ENCODE data around the gene UBA3.

The UBA3 gene

GRCh38 chr3:69080233-69080920 lies at the start of gene UBA3:
TSS of gene UBA3 (minus strand) at chr3:69080365. CDS start at chr3:69080353, 12 bp downstream.
- no peaks in the 10 kb centered on the region for H3K27me3 ChIP-seq (ENCODE audit: control insufficient read depth in 2 of 2, insufficient read depth in 2 of 2, low read length in 2 of 2)
- H3K36me3 ChIP-seq (ENCODE audit: control insufficient read depth in 2 of 2, insufficient read depth in 2 of 2, low read length in 2 of 2) = no peaks in the 10 kb centered on the region
- peak within 1 kb of the TSS; percentile 77 to 81 for H3K4me3 ChIP-seq (ENCODE audit: low read length in 2 of 2)
- no peaks in the 10 kb centered on the region for H3K9me3 ChIP-seq (ENCODE audit: control insufficient read depth in 2 of 2, low read length in 2 of 2)
- H3K4me1 ChIP-seq (ENCODE audit: control insufficient read depth in 2 of 2, insufficient read depth in 2 of 2, low read length in 2 of 2) = peaks cover 16 to 26% of the 10 kb centered on the region in 2 donors
- peak within 1 kb of the TSS; percentile 61 to 77 for H3K9ac ChIP-seq (ENCODE audit: low read depth in 1 of 2, low read length in 2 of 2)
- H3K27ac ChIP-seq (ENCODE audit: low read depth in 2 of 2, low read length in 2 of 2) = peak within 1 kb of the TSS in 1 of 2 donors; percentile 45

DNA sequence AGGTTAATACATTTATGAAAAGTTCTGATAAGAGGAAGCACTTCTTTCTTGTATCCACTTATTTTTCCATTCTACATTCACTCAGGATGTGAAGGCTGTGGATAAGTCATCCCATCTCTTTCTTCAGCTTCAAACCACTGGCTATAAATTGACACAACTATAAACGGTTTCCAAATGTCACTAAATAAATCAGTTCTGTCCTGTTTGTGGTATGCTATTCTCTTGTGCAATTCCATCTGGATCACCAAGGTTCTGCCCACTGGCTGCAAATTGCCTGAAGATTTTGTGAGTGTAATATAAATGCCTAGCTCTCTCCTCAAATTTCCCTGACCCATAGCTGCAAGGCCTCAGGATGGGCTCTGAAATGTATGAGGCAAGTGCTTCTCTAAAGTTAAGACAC lies 49.4 kb upstream of the UBA3 start:
- Histone ChIP-seq H3K36me3 (ENCODE audit: control insufficient read depth in 2 of 2, insufficient read depth in 2 of 2, low read length in 2 of 2) (no peaks in the 10 kb centered on the region), H3K9me3 (ENCODE audit: control insufficient read depth in 2 of 2, low read length in 2 of 2) (no peaks in the 10 kb centered on the region), H3K4me3 (ENCODE audit: low read length in 2 of 2) (no peak overlapping the region), H3K27me3 (ENCODE audit: control insufficient read depth in 2 of 2, insufficient read depth in 2 of 2, low read length in 2 of 2) (no peaks in the 10 kb centered on the region), H3K9ac (ENCODE audit: low read depth in 1 of 2, low read length in 2 of 2) (no peak overlapping the region), H3K4me1 (ENCODE audit: control insufficient read depth in 2 of 2, insufficient read depth in 2 of 2, low read length in 2 of 2) (no peaks in the 10 kb centered on the region), H3K27ac (ENCODE audit: low read depth in 2 of 2, low read length in 2 of 2) (no peak overlapping the region)

DNA sequence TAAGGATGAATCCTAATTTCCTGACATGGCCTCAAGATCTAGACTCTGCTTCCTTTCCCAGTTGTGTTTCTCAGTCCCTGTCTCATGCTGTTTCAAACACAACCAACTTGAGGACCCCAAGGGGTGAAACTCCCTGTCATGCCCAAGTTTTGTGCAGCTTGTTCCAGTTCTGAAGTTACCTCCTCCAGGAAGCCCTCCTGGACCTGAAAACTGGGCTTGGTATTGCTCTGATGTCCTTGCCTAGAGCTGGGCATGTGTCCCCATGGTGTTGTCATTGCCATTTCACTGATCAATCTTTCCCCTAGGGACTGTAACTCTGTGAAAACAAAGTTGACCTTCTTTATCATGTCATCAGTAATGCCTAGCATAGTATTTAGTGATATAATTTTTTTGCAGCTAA lies 48.3 kb upstream of the UBA3 start:
- H3K9ac ChIP-seq (ENCODE audit: low read depth in 1 of 2, low read length in 2 of 2) = no peak overlapping the region
- H3K27ac ChIP-seq (ENCODE audit: low read depth in 2 of 2, low read length in 2 of 2) = no peak overlapping the region

GRCh38 chr3:69126999-69127398 lies 46.8 kb upstream of the UBA3 start:
- Histone ChIP-seq H3K4me1 (ENCODE audit: control insufficient read depth in 2 of 2, insufficient read depth in 2 of 2, low read length in 2 of 2) (no peaks in the 10 kb centered on the region), H3K4me3 (ENCODE audit: low read length in 2 of 2) (no peak overlapping the region), H3K9ac (ENCODE audit: low read depth in 1 of 2, low read length in 2 of 2) (no peak overlapping the region), H3K9me3 (ENCODE audit: control insufficient read depth in 2 of 2, low read length in 2 of 2) (no peaks in the 10 kb centered on the region), H3K36me3 (ENCODE audit: control insufficient read depth in 2 of 2, insufficient read depth in 2 of 2, low read length in 2 of 2) (no peaks in the 10 kb centered on the region), H3K27ac (ENCODE audit: low read depth in 2 of 2, low read length in 2 of 2) (no peak overlapping the region), H3K27me3 (ENCODE audit: control insufficient read depth in 2 of 2, insufficient read depth in 2 of 2, low read length in 2 of 2) (no peaks in the 10 kb centered on the region)

More for the DNA sequence above, 48.3 kb upstream of the UBA3 start:
- no peaks in the 10 kb centered on the region for H3K36me3 ChIP-seq (ENCODE audit: control insufficient read depth in 2 of 2, insufficient read depth in 2 of 2, low read length in 2 of 2)
- no peaks in the 10 kb centered on the region for H3K27me3 ChIP-seq (ENCODE audit: control insufficient read depth in 2 of 2, insufficient read depth in 2 of 2, low read length in 2 of 2)
- no peaks in the 10 kb centered on the region for H3K9me3 ChIP-seq (ENCODE audit: control insufficient read depth in 2 of 2, low read length in 2 of 2)
- H3K4me3 ChIP-seq (ENCODE audit: low read length in 2 of 2) = no peak overlapping the region
- no peaks in the 10 kb centered on the region for H3K4me1 ChIP-seq (ENCODE audit: control insufficient read depth in 2 of 2, insufficient read depth in 2 of 2, low read length in 2 of 2)

GRCh38 chr3:69126216-69126615 lies 46.1 kb upstream of the UBA3 start:
- Histone ChIP-seq H3K27me3 (ENCODE audit: control insufficient read depth in 2 of 2, insufficient read depth in 2 of 2, low read length in 2 of 2) (no peaks in the 10 kb centered on the region), H3K27ac (ENCODE audit: low read depth in 2 of 2, low read length in 2 of 2) (no peak overlapping the region)

DNA sequence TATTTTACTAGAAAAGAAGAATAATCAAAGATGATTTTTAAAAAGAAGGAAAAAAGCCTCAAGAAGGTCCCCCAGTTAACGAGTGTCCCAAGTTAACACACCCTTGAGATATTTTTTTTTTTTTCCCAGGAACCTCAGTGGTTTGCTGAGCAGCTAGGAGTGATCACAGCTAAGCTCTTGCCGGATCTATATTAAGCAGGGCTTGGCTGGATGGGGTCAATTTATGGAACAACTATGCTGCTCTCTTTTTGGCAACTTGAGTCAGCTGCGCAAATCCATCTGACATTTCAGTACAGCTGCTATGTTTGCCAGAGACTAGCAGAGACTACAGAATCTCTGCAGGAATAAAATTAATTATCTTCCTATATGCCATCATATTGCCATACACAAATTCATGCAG lies 42.2 kb upstream of the UBA3 start, which contains the start of gene LMOD3:
TSS of gene LMOD3 (minus strand) at position 193 of the 400 bp plus-strand sequence. CDS start 209 bp downstream, outside the sequence.
- Histone ChIP-seq H3K4me3 (ENCODE audit: low read length in 2 of 2) (no peak within 1 kb of the TSS), H3K27me3 (ENCODE audit: control insufficient read depth in 2 of 2, insufficient read depth in 2 of 2, low read length in 2 of 2) (no peaks in the 10 kb centered on the region), H3K36me3 (ENCODE audit: control insufficient read depth in 2 of 2, insufficient read depth in 2 of 2, low read length in 2 of 2) (no peaks in the 10 kb centered on the region), H3K9ac (ENCODE audit: low read depth in 1 of 2, low read length in 2 of 2) (no peak within 1 kb of the TSS), H3K27ac (ENCODE audit: low read depth in 2 of 2, low read length in 2 of 2) (no peak within 1 kb of the TSS), H3K4me1 (ENCODE audit: control insufficient read depth in 2 of 2, insufficient read depth in 2 of 2, low read length in 2 of 2) (no peaks in the 10 kb centered on the region), H3K9me3 (ENCODE audit: control insufficient read depth in 2 of 2, low read length in 2 of 2) (no peaks in the 10 kb centered on the region)

More at GRCh38 chr3:69126216-69126615, 46.1 kb upstream of the UBA3 start:
- no peaks in the 10 kb centered on the region for H3K9me3 ChIP-seq (ENCODE audit: control insufficient read depth in 2 of 2, low read length in 2 of 2)
- no peak overlapping the region for H3K9ac ChIP-seq (ENCODE audit: low read depth in 1 of 2, low read length in 2 of 2)
- H3K4me3 ChIP-seq (ENCODE audit: low read length in 2 of 2) = no peak overlapping the region
- H3K36me3 ChIP-seq (ENCODE audit: control insufficient read depth in 2 of 2, insufficient read depth in 2 of 2, low read length in 2 of 2) = no peaks in the 10 kb centered on the region
- no peaks in the 10 kb centered on the region for H3K4me1 ChIP-seq (ENCODE audit: control insufficient read depth in 2 of 2, insufficient read depth in 2 of 2, low read length in 2 of 2)

- H3K27ac ChIP-seq (ENCODE audit: low read depth in 2 of 2, low read length in 2 of 2) = no peak overlapping the region
- no peaks in the 10 kb centered on the region for H3K36me3 ChIP-seq (ENCODE audit: control insufficient read depth in 2 of 2, insufficient read depth in 2 of 2, low read length in 2 of 2)
- H3K4me3 ChIP-seq (ENCODE audit: low read length in 2 of 2) = no peak overlapping the region
- no peaks in the 10 kb centered on the region for H3K27me3 ChIP-seq (ENCODE audit: control insufficient read depth in 2 of 2, insufficient read depth in 2 of 2, low read length in 2 of 2)
- peaks cover 0 to 2% of the 10 kb centered on the region in 2 donors for H3K4me1 ChIP-seq (ENCODE audit: control insufficient read depth in 2 of 2, insufficient read depth in 2 of 2, low read length in 2 of 2)
- H3K9ac ChIP-seq (ENCODE audit: low read depth in 1 of 2, low read length in 2 of 2) = no peak overlapping the region
- H3K9me3 ChIP-seq (ENCODE audit: control insufficient read depth in 2 of 2, low read length in 2 of 2) = no peaks in the 10 kb centered on the region
Measured at GRCh38 chr3:69121950-69122349, 41.8 kb upstream of the UBA3 start.

DNA sequence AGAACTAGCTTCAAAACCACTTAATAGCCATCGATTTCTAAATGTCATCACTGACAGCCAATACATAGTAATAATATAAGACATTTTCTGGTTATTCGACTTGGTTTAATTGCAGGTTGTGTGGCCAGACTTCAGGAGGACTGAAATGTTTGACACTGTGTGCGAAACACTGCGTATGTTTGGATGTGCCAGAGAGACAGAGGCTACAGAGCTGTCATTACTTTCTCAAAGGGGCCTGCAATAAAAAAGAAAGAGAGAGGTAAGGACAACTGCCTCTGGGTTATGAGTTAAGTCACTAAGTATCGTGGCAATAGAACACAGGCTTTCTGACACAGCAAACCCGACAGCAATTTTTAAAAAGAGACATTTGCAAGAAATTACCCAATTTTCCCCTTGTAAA lies 41.3 kb upstream of the UBA3 start:
- Histone ChIP-seq H3K27me3 (ENCODE audit: control insufficient read depth in 2 of 2, insufficient read depth in 2 of 2, low read length in 2 of 2) (no peaks in the 10 kb centered on the region), H3K9ac (ENCODE audit: low read depth in 1 of 2, low read length in 2 of 2) (no peak overlapping the region), H3K27ac (ENCODE audit: low read depth in 2 of 2, low read length in 2 of 2) (no peak overlapping the region), H3K4me1 (ENCODE audit: control insufficient read depth in 2 of 2, insufficient read depth in 2 of 2, low read length in 2 of 2) (peaks cover 0 to 4% of the 10 kb centered on the region in 2 donors), H3K9me3 (ENCODE audit: control insufficient read depth in 2 of 2, low read length in 2 of 2) (no peaks in the 10 kb centered on the region), H3K4me3 (ENCODE audit: low read length in 2 of 2) (no peak overlapping the region), H3K36me3 (ENCODE audit: control insufficient read depth in 2 of 2, insufficient read depth in 2 of 2, low read length in 2 of 2) (no peaks in the 10 kb centered on the region)

GRCh38 chr3:69120879-69121464 lies 40.8 kb upstream of the UBA3 start:
- Histone ChIP-seq H3K9ac (ENCODE audit: low read depth in 1 of 2, low read length in 2 of 2) (no peak overlapping the region), H3K27ac (ENCODE audit: low read depth in 2 of 2, low read length in 2 of 2) (no peak overlapping the region), H3K27me3 (ENCODE audit: control insufficient read depth in 2 of 2, insufficient read depth in 2 of 2, low read length in 2 of 2) (no peaks in the 10 kb centered on the region), H3K9me3 (ENCODE audit: control insufficient read depth in 2 of 2, low read length in 2 of 2) (no peaks in the 10 kb centered on the region), H3K4me3 (ENCODE audit: low read length in 2 of 2) (no peak overlapping the region), H3K36me3 (ENCODE audit: control insufficient read depth in 2 of 2, insufficient read depth in 2 of 2, low read length in 2 of 2) (no peaks in the 10 kb centered on the region), H3K4me1 (ENCODE audit: control insufficient read depth in 2 of 2, insufficient read depth in 2 of 2, low read length in 2 of 2) (peaks cover 0 to 4% of the 10 kb centered on the region in 2 donors)

GRCh38 chr3:69119681-69120080 lies 39.5 kb upstream of the UBA3 start:
- Histone ChIP-seq H3K27me3 (ENCODE audit: control insufficient read depth in 2 of 2, insufficient read depth in 2 of 2, low read length in 2 of 2) (no peaks in the 10 kb centered on the region), H3K4me1 (ENCODE audit: control insufficient read depth in 2 of 2, insufficient read depth in 2 of 2, low read length in 2 of 2) (peaks cover 0 to 4% of the 10 kb centered on the region in 2 donors), H3K36me3 (ENCODE audit: control insufficient read depth in 2 of 2, insufficient read depth in 2 of 2, low read length in 2 of 2) (no peaks in the 10 kb centered on the region), H3K4me3 (ENCODE audit: low read length in 2 of 2) (no peak overlapping the region), H3K27ac (ENCODE audit: low read depth in 2 of 2, low read length in 2 of 2) (no peak overlapping the region), H3K9me3 (ENCODE audit: control insufficient read depth in 2 of 2, low read length in 2 of 2) (no peaks in the 10 kb centered on the region), H3K9ac (ENCODE audit: low read depth in 1 of 2, low read length in 2 of 2) (no peak overlapping the region)

Data from mucosa of rectum (tissue), 2 donors.